ENCODE results near the gene EFHD1. TPM values are rescaled to one million over a fixed set of nuclear protein-coding genes. Genes with fewer than 3 reads are reported as not detected.

Gene EFHD1
- total and polyA plus RNA-seq, 10 donors, result 13.6 to 96.2 (median 46.4) TPM

DNA sequence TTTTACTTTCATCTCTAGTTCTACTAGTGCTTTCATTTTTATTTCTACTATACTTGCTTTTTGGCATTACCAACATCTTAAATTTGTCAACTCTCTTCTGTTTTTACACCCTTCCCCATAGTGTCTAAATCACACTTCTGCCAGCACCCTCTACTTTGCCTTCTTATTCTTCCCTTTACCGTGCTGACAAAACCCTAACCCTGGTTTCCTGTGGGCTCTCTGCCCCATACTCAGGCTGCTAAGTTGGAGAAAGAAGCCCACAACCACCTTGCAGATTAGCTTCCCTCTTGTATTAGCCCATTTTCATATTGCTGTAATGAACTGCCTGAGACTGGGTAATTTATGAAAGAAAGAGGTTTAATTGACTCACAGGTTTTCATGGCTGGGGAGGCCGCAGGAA is 88.5 kb downstream of the EFHD1 start:
- no peaks in the 10 kb centered on the region for H3K27me3 ChIP-seq (replicated peaks in 1 of 7)
- H3K36me3 ChIP-seq, result peaks cover 0 to 98% (median 20%) of the 10 kb centered on the region in 6 donors
- intact Hi-C loops (cut with DNase I; ENCODE audit: low total_unique reads), result no loop called here
- peaks cover 0 to 3% (median 0%) of the 10 kb centered on the region in 8 donors for H3K9me3 ChIP-seq
- no peak for DNase-seq
- TF ChIP-seq, protein P1, sequence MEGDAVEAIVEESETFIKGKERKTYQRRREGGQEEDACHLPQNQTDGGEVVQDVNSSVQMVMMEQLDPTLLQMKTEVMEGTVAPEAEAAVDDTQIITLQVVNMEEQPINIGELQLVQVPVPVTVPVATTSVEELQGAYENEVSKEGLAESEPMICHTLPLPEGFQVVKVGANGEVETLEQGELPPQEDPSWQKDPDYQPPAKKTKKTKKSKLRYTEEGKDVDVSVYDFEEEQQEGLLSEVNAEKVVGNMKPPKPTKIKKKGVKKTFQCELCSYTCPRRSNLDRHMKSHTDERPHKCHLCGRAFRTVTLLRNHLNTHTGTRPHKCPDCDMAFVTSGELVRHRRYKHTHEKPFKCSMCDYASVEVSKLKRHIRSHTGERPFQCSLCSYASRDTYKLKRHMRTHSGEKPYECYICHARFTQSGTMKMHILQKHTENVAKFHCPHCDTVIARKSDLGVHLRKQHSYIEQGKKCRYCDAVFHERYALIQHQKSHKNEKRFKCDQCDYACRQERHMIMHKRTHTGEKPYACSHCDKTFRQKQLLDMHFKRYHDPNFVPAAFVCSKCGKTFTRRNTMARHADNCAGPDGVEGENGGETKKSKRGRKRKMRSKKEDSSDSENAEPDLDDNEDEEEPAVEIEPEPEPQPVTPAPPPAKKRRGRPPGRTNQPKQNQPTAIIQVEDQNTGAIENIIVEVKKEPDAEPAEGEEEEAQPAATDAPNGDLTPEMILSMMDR (IDR thresholded peaks at IDR 0.05 in 8 of 11, conservative IDR thresholded peaks at IDR 0.05 in 3 of 11), result no peak
- TF ChIP-seq POLR2A (IDR thresholded peaks at IDR 0.05), result no peak
- TF ChIP-seq POLR2AphosphoS5 (IDR thresholded peaks at IDR 0.05), result no peak
- no peak overlapping the region for H3K4me3 ChIP-seq
- WGBS, 5 donors, result 34 to 54% (median 50%) methylated on average over 2 of the region's 2 CpGs
- H3K27ac ChIP-seq, result peak overlapping the region in 5 of 8 donors; percentile 5 to 66 (median 28)
- peaks cover 8 to 61% (median 26%) of the 10 kb centered on the region in 6 donors for H3K4me1 ChIP-seq

DNA sequence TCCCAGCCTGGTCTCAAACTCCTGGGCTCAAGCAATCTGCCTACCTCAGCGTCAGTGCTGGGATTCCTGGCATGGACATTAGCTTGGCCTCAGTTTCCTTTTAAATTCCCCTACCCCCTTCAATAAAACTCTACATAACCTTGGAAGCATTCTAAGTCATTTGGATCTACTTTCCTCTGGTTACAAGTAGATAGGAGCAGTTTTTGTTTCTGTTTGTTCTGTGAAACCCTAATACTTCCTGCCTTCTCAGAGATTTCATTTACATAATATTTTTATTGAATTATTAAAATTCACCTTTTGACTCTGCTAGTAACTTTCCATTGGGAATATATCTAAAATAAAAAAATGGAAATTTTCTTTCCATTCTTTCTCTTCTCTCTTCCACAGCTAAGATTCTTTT is 89.6 kb downstream of the EFHD1 start:
- WGBS, 5 donors, result 85 to 93% (median 87%) methylated on average over 1 of the region's 1 CpG
- H3K4me3 ChIP-seq, result no peak overlapping the region
- H3K4me1 ChIP-seq, result peaks cover 8 to 66% (median 29%) of the 10 kb centered on the region in 6 donors
- no peaks in the 10 kb centered on the region for H3K27me3 ChIP-seq (replicated peaks in 1 of 7)
- peaks cover 0 to 3% (median 0%) of the 10 kb centered on the region in 8 donors for H3K9me3 ChIP-seq
- no peak for TF ChIP-seq POLR2A (IDR thresholded peaks at IDR 0.05)
- TF ChIP-seq, protein P1 (IDR thresholded peaks at IDR 0.05 in 8 of 11, conservative IDR thresholded peaks at IDR 0.05 in 3 of 11), result no peak
- TF ChIP-seq POLR2AphosphoS5 (IDR thresholded peaks at IDR 0.05), result no peak
- peaks cover 0 to 98% (median 18%) of the 10 kb centered on the region in 6 donors for H3K36me3 ChIP-seq
- H3K27ac ChIP-seq, result peak overlapping the region in 7 of 8 donors; percentile 5 to 66 (median 17)
- DNase-seq, result no peak
- intact Hi-C loops (cut with DNase I; ENCODE audit: low total_unique reads), result no loop called here

DNA sequence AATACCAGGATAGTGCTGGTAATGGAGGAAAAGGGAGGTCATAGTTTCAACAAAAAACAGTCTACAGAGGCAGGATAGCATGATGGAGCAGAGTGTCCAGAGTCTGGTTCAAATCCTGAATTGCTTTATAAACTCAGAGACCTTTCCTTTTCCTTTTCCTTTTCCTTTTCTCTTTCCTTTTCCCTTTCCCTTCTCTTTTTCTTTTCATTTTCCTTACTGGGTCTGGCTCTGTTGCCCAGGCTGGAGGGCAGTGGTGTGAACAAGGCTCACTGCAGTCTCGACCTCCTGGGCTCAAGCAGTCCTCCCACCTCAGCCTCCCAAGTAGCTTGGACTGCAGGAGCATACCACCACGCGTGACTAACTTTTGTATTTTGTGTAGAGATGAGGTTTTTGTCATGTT is 95.4 kb downstream of the EFHD1 start:
- no peak overlapping the region for H3K27ac ChIP-seq
- H3K36me3 ChIP-seq, result peaks cover 0 to 95% (median 29%) of the 10 kb centered on the region in 6 donors
- DNase-seq, result no peak
- no peaks in the 10 kb centered on the region for H3K9me3 ChIP-seq
- 76 to 98% (median 97%) methylated on average over 3 of the region's 3 CpGs for WGBS, 5 donors
- no peaks in the 10 kb centered on the region for H3K27me3 ChIP-seq (replicated peaks in 1 of 7)
- TF ChIP-seq POLR2A (IDR thresholded peaks at IDR 0.05), result no peak
- TF ChIP-seq, protein P1 (IDR thresholded peaks at IDR 0.05 in 8 of 11, conservative IDR thresholded peaks at IDR 0.05 in 3 of 11), result no peak
- TF ChIP-seq POLR2AphosphoS5 (IDR thresholded peaks at IDR 0.05), result no peak
- intact Hi-C loops (cut with DNase I; ENCODE audit: low total_unique reads), result no loop called here
- H3K4me1 ChIP-seq, result peaks cover 0 to 39% (median 5%) of the 10 kb centered on the region in 6 donors
- no peak overlapping the region for H3K4me3 ChIP-seq

DNA sequence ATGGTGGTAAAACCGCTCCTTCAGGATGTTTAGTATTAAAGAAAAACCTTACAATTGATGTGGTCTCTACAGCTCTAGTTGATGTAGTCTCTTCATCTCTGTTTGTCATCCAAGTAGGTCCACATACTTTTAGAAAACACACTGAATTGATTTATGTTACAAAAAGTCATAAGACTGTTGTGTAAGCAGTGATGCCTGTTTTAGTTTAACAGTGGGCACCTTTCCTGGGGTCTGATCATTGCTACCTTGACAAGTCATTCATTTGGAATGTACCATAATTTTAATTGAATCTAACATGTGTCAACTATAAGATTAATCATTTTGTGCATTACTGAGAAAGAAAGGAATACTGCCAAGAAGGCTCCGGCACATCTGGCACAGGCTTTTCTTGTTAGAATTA is 98.1 kb downstream of the EFHD1 start:
- 90 to 96% (median 93%) methylated on average over 2 of the region's 2 CpGs for WGBS, 5 donors
- Histone ChIP-seq H3K36me3 (peaks cover 0 to 93% (median 28%) of the 10 kb centered on the region in 6 donors), H3K4me1 (peaks cover 0 to 34% (median 5%) of the 10 kb centered on the region in 6 donors), H3K9me3 (no peaks in the 10 kb centered on the region), H3K4me3 (no peak overlapping the region), H3K27ac (no peak overlapping the region), H3K27me3 (replicated peaks in 1 of 7) (no peaks in the 10 kb centered on the region)
- intact Hi-C loops (cut with DNase I; ENCODE audit: low total_unique reads), result no loop called here
- TF ChIP-seq, protein P1 (IDR thresholded peaks at IDR 0.05 in 8 of 11, conservative IDR thresholded peaks at IDR 0.05 in 3 of 11), result no peak
- TF ChIP-seq POLR2A (IDR thresholded peaks at IDR 0.05) (no peak), POLR2AphosphoS5 (IDR thresholded peaks at IDR 0.05) (no peak)
- DNase-seq, result no peak

Small RNA genes within 50 kb of the gene (small RNA-seq; reads per million reads assigned to genes)
- gene RN7SL359P, result 0 reads per million in 4 donors

Other genes with a start within 250 kb of the EFHD1 start
- gene ALPG, start 226.8 kb upstream of the EFHD1 start, total RNA-seq, result not detected
- not detected for gene ALPG, start 226.8 kb upstream of the EFHD1 start, polyA plus RNA-seq
- gene ALPI, start 177.5 kb upstream of the EFHD1 start, total RNA-seq, result not detected
- gene ALPI, start 177.5 kb upstream of the EFHD1 start, polyA plus RNA-seq, result not detected
- gene ECEL1, start 145.8 kb upstream of the EFHD1 start, total RNA-seq, result 10 to 100 TPM in 2 of 7 donors, under 1 TPM in 3, not detected in 2; 0.17 to 23.1 (median 0.34) TPM
- 1 to 10 TPM in 1 of 3 donors, under 1 TPM in 2; 0.10 to 1.6 (median 0.30) TPM for gene ECEL1, start 145.8 kb upstream of the EFHD1 start, polyA plus RNA-seq
- under 1 TPM in 1 of 7 donors, not detected in 6; 0.13 TPM for gene PRSS56, start 113.2 kb upstream of the EFHD1 start, total RNA-seq
- under 1 TPM in 1 of 3 donors, not detected in 2; 0.04 TPM for gene PRSS56, start 113.2 kb upstream of the EFHD1 start, polyA plus RNA-seq
- under 1 TPM in 1 of 7 donors, not detected in 6; 0.32 TPM for gene CHRND, start 107.4 kb upstream of the EFHD1 start, total RNA-seq
- gene CHRND, start 107.4 kb upstream of the EFHD1 start, polyA plus RNA-seq, result not detected
- not detected for gene CHRNG, start 93.9 kb upstream of the EFHD1 start, total RNA-seq
- gene CHRNG, start 93.9 kb upstream of the EFHD1 start, polyA plus RNA-seq, result under 1 TPM in 1 of 3 donors, not detected in 2; 0.06 TPM
- gene TIGD1, start 83.0 kb upstream of the EFHD1 start, total RNA-seq, result 10 to 100 TPM in 3 of 7 donors, 1 to 10 TPM in 4; 5.1 to 13.5 (median 9.9) TPM
- 1 to 10 TPM; 4.4 to 8.3 (median 6.0) TPM for gene TIGD1, start 83.0 kb upstream of the EFHD1 start, polyA plus RNA-seq
- 10 to 100 TPM; 39.8 to 61.1 (median 49.0) TPM for gene EIF4E2, start 82.9 kb upstream of the EFHD1 start, total RNA-seq
- gene EIF4E2, start 82.9 kb upstream of the EFHD1 start, polyA plus RNA-seq, result 10 to 100 TPM; 29.3 to 42.9 (median 41.4) TPM
- 100 to 1,000 TPM in 3 of 7 donors, 10 to 100 TPM in 4; 73.0 to 116 (median 100.0) TPM for gene GIGYF2, start 63.7 kb downstream of the EFHD1 start, total RNA-seq
- gene GIGYF2, start 63.7 kb downstream of the EFHD1 start, polyA plus RNA-seq, result 10 to 100 TPM in 1 of 3 donors, 1 to 10 TPM in 2; 7.3 to 18.5 (median 9.2) TPM
- gene KCNJ13, start 143.0 kb downstream of the EFHD1 start, total RNA-seq, result not detected
- under 1 TPM in 1 of 3 donors, not detected in 2; 0.08 TPM for gene KCNJ13, start 143.0 kb downstream of the EFHD1 start, polyA plus RNA-seq
- 1 to 10 TPM in 5 of 7 donors, under 1 TPM in 2; 0.68 to 2.9 (median 1.2) TPM for gene SNORC, start 236.7 kb downstream of the EFHD1 start, total RNA-seq
- 1 to 10 TPM in 2 of 3 donors, under 1 TPM in 1; 0.94 to 5.1 (median 1.7) TPM for gene SNORC, start 236.7 kb downstream of the EFHD1 start, polyA plus RNA-seq